ENCODE data around the gene RPS6KA2.
"Not testable (repeated sequence)": the region's sequence is repeated elsewhere in the genome, so short reads cannot be mapped to it uniquely, and the experiment has no call there.

Gene RPS6KA2

DNA sequence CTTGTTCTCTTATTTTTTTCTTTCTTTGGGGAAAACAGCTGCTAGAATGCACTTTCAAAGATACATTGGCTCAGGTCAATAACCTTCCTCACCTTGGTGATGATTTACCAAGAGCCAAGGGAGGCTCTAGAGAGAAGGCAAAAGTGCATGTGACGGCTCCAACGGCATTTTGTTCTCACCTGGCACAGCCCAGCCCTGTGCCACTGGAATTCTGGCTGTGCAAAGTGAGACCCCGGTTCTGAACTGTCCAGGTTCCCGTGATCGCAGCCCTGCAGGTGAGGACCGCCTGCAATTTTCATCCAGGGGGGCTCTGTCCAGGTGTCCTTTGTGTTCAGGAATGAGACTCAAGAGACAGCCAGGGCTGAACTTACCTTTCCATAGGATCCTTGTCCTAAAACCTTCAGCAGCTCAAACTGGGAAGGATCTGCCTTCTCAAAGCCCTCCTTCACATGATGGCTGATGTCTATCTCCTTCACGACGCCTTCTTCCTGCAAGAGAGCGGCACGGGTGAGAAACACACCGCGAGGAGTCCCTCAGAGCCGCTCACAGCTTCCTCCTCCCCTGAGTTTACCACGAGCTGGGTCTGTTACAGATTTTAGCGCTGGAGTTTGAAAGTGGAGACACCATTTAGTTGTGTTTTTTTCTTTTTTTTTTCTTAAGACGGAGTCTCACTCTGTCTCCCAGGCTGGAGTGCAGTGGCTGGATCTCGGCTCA is 88.6 kb downstream of the RPS6KA2 start:
- no peaks in the 10 kb centered on the region for H3K9me3 Mint-ChIP-seq
- ATAC-seq (no peak), DNase-seq (no peak)
- H3K27me3 Mint-ChIP-seq: no peaks in the 10 kb centered on the region
- H3K4me3 Mint-ChIP-seq: no peak overlapping the region
- H3K4me1 Mint-ChIP-seq: peaks cover 30% of the 10 kb centered on the region
- peak overlapping the region in 1 of 2 donors; percentile 64 for H3K27ac Mint-ChIP-seq

GRCh38 chr6:166534658-166535406 is 92.2 kb downstream of the RPS6KA2 start:
- no peak overlapping the region for H3K4me3 Mint-ChIP-seq
- no peak for DNase-seq
- no peaks in the 10 kb centered on the region for H3K27me3 Mint-ChIP-seq
- no peaks in the 10 kb centered on the region for H3K9me3 Mint-ChIP-seq
- ATAC-seq: no peak
- peaks cover 12% of the 10 kb centered on the region for H3K4me1 Mint-ChIP-seq
- H3K27ac Mint-ChIP-seq: no peak overlapping the region

DNA sequence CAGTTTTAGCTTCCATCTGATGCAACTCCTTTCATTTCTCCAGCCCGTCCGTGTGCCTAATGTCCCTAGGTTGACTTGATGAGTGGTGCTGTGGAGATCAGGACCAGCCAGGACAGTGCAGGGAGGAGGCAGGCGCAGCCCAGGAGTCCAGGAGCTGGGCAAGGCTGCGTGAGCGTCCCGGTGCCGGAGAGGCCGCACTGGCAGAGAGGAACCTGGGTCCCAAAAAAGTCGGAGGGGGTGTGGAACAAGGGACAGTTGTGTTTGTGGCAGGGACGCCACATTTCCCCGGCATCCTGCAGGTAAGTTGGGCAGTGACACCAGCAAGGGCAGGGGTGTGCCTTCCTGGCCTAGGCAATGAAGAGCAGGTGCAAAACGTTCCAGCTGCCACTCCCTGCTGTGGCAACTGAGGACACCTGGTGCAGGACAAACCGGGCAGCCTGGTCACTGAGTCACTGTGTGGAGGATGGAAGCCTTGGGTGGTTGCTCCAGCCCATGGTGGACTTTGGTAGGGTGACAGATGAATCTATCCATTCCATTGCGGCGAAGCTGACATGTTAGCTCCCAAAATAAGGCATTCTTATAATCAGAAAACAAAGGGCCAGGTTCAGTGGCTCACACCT is 93.7 kb downstream of the RPS6KA2 start:
- ATAC-seq: no peak
- DNase-seq: no peak
- H3K4me1 Mint-ChIP-seq: no peaks in the 10 kb centered on the region
- no peaks in the 10 kb centered on the region for H3K27me3 Mint-ChIP-seq
- H3K9me3 Mint-ChIP-seq: no peaks in the 10 kb centered on the region
- H3K27ac Mint-ChIP-seq: peak overlapping the region in 1 of 2 donors; percentile 27
- no peak overlapping the region for H3K4me3 Mint-ChIP-seq

GRCh38 chr6:166532302-166532701 is 94.7 kb downstream of the RPS6KA2 start:
- ATAC-seq: peak; percentile 43
- Mint-ChIP-seq H3K9me3 (no peaks in the 10 kb centered on the region), H3K4me1 (no peaks in the 10 kb centered on the region), H3K4me3 (no peak overlapping the region), H3K27me3 (no peaks in the 10 kb centered on the region), H3K27ac (peak overlapping the region in 1 of 2 donors; percentile 42)
- DNase-seq: no peak

GRCh38 chr6:166530211-166531095 is 96.6 kb downstream of the RPS6KA2 start:
- H3K27ac Mint-ChIP-seq: peak overlapping the region in 1 of 2 donors; percentile 9
- no peaks in the 10 kb centered on the region for H3K4me1 Mint-ChIP-seq
- H3K4me3 Mint-ChIP-seq: no peak overlapping the region

GRCh38 chr6:166529586-166529985 is 97.5 kb downstream of the RPS6KA2 start:
- no peaks in the 10 kb centered on the region for H3K4me1 Mint-ChIP-seq
- no peak for DNase-seq
- ATAC-seq: no peak
- H3K4me3 Mint-ChIP-seq: no peak overlapping the region
- no peak overlapping the region for H3K27ac Mint-ChIP-seq
- no peaks in the 10 kb centered on the region for H3K27me3 Mint-ChIP-seq
- H3K9me3 Mint-ChIP-seq: no peaks in the 10 kb centered on the region

More at GRCh38 chr6:166530211-166531095, 96.6 kb downstream of the RPS6KA2 start:
- no peak for ATAC-seq
- Mint-ChIP-seq H3K27me3 (no peaks in the 10 kb centered on the region), H3K9me3 (no peaks in the 10 kb centered on the region)
- DNase-seq: no peak

- H3K27me3 Mint-ChIP-seq, H3K9me3 Mint-ChIP-seq, H3K27ac Mint-ChIP-seq, DNase-seq, H3K4me3 Mint-ChIP-seq, H3K4me1 Mint-ChIP-seq, ATAC-seq: not testable (repeated sequence)
Measured at GRCh38 chr6:166529058-166529457, 98.0 kb downstream of the RPS6KA2 start.

DNA sequence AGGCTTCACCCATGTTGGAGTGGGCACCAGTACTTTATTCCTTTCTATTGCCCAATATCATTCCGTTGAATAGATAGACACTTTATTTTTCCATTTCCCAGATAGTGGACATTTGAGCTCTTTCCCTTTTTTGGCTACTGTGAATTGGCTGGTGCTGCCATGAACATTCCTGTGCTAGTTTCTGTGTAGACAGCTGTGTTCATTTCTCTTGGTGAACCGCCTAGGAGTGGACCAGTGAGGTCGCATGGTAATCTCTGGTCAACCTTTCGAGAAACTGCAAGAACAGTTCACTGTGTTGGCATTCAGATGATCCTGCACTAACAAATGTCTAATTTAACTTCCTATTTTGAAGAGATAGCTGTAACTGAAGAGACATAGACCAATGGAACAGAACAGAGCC is 99.2 kb downstream of the RPS6KA2 start:
- no peaks in the 10 kb centered on the region for H3K27me3 Mint-ChIP-seq
- H3K4me3 Mint-ChIP-seq: no peak overlapping the region
- no peaks in the 10 kb centered on the region for H3K9me3 Mint-ChIP-seq
- H3K27ac Mint-ChIP-seq: no peak overlapping the region
- H3K4me1 Mint-ChIP-seq: no peaks in the 10 kb centered on the region
- ATAC-seq: no peak
- no peak for DNase-seq

DNA sequence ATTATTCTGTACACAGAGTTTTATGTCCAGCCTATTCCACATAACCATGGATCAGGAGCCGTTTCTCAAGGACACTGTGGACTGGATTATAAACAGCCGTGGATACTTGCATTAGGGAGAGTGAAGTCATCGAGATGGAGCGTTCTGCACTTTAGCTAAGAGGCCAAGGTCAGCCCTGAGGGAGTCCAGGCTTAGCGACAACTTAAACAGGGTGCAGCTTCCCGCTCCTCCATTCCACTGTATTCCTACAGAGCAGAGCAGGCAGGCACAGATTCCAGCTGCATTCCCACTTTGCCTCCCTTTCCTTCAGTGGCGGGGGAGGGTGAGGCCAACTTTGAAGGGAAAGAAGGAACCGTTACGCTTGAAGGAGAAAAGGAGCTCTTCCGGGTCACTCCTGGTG is 100.1 kb downstream of the RPS6KA2 start:
- H3K9me3 Mint-ChIP-seq: no peaks in the 10 kb centered on the region
- DNase-seq: no peak
- no peak for ATAC-seq
- no peak overlapping the region for H3K27ac Mint-ChIP-seq
- H3K27me3 Mint-ChIP-seq: no peaks in the 10 kb centered on the region
- H3K4me1 Mint-ChIP-seq: no peaks in the 10 kb centered on the region
- H3K4me3 Mint-ChIP-seq: no peak overlapping the region

GRCh38 chr6:166525567-166525966 is 101.5 kb downstream of the RPS6KA2 start:
- H3K27ac Mint-ChIP-seq: peak overlapping the region in 1 of 2 donors; percentile 42
- no peaks in the 10 kb centered on the region for H3K4me1 Mint-ChIP-seq
- H3K9me3 Mint-ChIP-seq: peaks cover 5 to 7% of the 10 kb centered on the region in 2 donors
- DNase-seq (no peak), ATAC-seq (no peak)
- no peaks in the 10 kb centered on the region for H3K27me3 Mint-ChIP-seq
- no peak overlapping the region for H3K4me3 Mint-ChIP-seq

GRCh38 chr6:166523782-166524559 is 103.1 kb downstream of the RPS6KA2 start:
- H3K4me1 Mint-ChIP-seq: no peaks in the 10 kb centered on the region
- ATAC-seq (no peak), DNase-seq (no peak)
- H3K27ac Mint-ChIP-seq: peak overlapping the region in 1 of 2 donors; percentile 12
- H3K9me3 Mint-ChIP-seq: peaks cover 5 to 7% of the 10 kb centered on the region in 2 donors
- no peak overlapping the region for H3K4me3 Mint-ChIP-seq
- no peaks in the 10 kb centered on the region for H3K27me3 Mint-ChIP-seq

DNA sequence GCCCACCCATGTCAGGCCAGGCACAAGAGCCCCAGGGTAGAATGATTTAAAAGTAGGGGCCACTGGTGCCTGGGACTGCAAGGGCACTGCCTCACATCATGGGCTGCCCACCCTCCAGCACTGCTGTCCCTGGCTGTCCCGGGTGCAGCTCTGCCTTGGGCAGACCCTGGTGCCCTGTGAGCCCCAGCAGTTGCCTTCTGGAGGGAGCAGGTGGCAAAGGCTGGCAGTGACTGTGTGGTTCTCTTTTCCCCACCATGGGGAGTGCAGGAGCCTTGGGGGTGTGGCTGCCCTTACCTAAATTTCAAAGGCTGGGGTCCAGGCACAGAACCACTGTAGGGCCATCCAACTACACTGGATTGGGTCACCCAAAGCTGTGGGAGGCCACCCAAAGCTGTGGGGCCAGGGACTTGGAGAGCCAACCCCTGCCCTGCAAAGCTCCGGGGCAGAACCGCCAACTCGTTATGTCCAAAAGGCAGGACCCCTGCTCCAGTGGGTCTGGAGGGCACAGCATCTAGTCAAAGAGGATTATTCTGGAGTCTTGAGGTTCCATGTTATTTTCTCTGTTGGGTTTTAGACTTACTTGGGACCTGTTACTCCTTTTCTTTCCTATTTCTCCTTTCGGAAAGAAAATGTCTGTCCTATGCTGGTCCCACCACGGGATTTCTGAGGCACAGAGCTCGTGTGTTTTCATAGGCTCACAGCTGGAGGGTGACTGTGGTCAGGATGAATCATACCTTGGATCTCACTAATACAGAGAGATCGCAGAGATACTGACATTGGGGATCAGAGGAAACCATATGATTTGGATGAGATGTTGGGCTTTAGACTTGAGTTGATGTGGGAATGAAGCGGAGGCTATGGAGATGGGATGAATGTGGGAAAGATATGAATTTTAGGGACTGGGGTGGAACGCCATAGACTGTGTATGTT is 105.9 kb downstream of the RPS6KA2 start:
- Mint-ChIP-seq H3K27me3 (no peaks in the 10 kb centered on the region), H3K27ac (no peak overlapping the region), H3K9me3 (peaks cover 5 to 7% of the 10 kb centered on the region in 2 donors), H3K4me3 (no peak overlapping the region), H3K4me1 (no peaks in the 10 kb centered on the region)
- no peak for ATAC-seq
- DNase-seq: no peak

DNA sequence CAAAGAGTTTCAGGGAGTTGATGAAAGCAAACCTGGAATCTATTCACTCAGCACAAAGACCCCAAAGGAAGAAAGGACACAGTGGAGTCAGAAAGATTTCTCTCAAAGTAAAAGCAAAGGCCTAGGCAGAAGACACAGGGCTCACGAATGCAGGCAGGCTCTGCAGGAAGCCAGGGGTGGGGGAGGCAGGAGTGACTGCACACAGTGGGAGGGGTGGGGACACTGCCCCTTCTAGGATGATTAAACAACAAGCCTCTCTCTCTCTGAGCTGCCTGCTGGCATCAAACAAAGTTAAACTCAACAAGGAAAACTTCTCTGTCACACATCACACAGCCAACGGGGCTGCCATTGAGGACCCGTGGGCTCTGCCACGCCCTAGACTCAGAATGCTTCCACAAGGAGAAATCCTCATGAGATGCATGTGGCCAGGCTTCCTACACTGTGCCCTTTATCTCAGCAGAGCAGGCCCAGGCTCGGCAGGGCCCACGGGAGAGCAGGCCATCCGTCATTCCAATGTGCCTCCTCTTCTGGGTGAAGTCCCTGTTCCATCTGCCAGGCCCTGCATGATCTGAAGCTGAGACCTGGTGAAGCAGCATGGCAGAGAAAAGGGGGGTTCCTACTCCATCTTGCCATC is 110.7 kb downstream of the RPS6KA2 start:
- Mint-ChIP-seq H3K4me3 (no peak overlapping the region), H3K9me3 (peaks cover under 1 to 2% of the 10 kb centered on the region in 2 donors), H3K27me3 (no peaks in the 10 kb centered on the region), H3K27ac (no peak overlapping the region), H3K4me1 (peaks cover 23% of the 10 kb centered on the region)
- no peak for ATAC-seq
- DNase-seq: no peak

Data from stimulated activated naive CD8-positive, alpha-beta T cell treated with anti-CD3 and anti-CD28 coated beads, Interleukin-15, amount 100 ng/mL, for 72 hours (primary cell).